GM23338 (cell line): ENCODE measurements around the gene BBX. TPM values are rescaled to one million over a fixed set of nuclear protein-coding genes. Genes with fewer than 3 reads are reported as not detected.

Source experiments
- ATAC-seq: fragments of 200-7000 bp; cut with Tn5 transposase; 3 replicates; pipeline ENCODE4 v1.9.1; 2020
- DNase-seq: peaks from one replicate; pipeline ENCODE4 v3.0.0-alpha.2; 2015; ENCODE audit warnings: low spot score
- H2AFZ ChIP-seq: fragments of 200-600 bp; sonication (generic); 2 replicates; pipeline ENCODE4 v1.8.0; 2016; ENCODE audit warnings: antibody characterized with exemption, mild to moderate bottlenecking, moderate library complexity
- H3F3A ChIP-seq: fragments of 200-600 bp; sonication (generic); replicated peaks from 2 replicates; pipeline ENCODE4 v1.8.0; 2017; ENCODE audit warnings: antibody characterized with exemption, mixed run types, low read depth
- H3K27ac ChIP-seq: fragments of 200-600 bp; sonication (generic); 2 replicates; pipeline ENCODE4 v1.6.1; 2016; ENCODE audit warnings: low read depth
- H3K27me3 ChIP-seq: fragments of 200-600 bp; sonication (generic); 2 replicates; pipeline ENCODE4 v1.8.0; 2016; ENCODE audit warnings: mild to moderate bottlenecking, mixed run types, moderate library complexity; ENCODE audit not compliant: insufficient read depth
- H3K36me3 ChIP-seq: fragments of 200-600 bp; sonication (generic); 2 replicates; pipeline ENCODE4 v1.8.0; 2016; ENCODE audit warnings: mild to moderate bottlenecking; ENCODE audit not compliant: insufficient read depth
- H3K4me1 ChIP-seq: fragments of 200-600 bp; sonication (generic); 2 replicates; pipeline ENCODE4 v1.8.0; 2016; ENCODE audit warnings: mild to moderate bottlenecking, moderate library complexity; ENCODE audit not compliant: insufficient read depth
- H3K4me2 ChIP-seq: fragments of 200-600 bp; sonication (generic); 2 replicates; pipeline ENCODE4 v1.7.1; 2017; ENCODE audit warnings: mixed run types
- H3K4me3 ChIP-seq: fragments of 200-600 bp; sonication (generic); 2 replicates; pipeline ENCODE4 v1.6.1; 2016; ENCODE audit warnings: mixed run types
- H3K79me2 ChIP-seq: fragments of 200-600 bp; sonication (generic); replicated peaks from 2 replicates; pipeline ENCODE4 v1.8.0; 2017; ENCODE audit warnings: mild to moderate bottlenecking; ENCODE audit not compliant: insufficient read depth
- H3K9me2 ChIP-seq: fragments of 200-600 bp; sonication (generic); 2 replicates; pipeline ENCODE4 v1.8.0; 2017; ENCODE audit not compliant: insufficient read depth
- H4K20me1 ChIP-seq: fragments of 200-600 bp; sonication (generic); replicated peaks from 2 replicates; pipeline ENCODE4 v1.8.0; 2017; ENCODE audit warnings: mild to moderate bottlenecking; ENCODE audit not compliant: insufficient read depth
- H3K27ac Mint-ChIP-seq: 2 replicates; pipeline ENCODE4 v1.8.0; 2020; ENCODE audit warnings: inconsistent platforms, mild to moderate bottlenecking, moderate library complexity, mixed read lengths
- H3K27me3 Mint-ChIP-seq: 3 replicates; pipeline ENCODE4 v1.8.0; 2022; ENCODE audit warnings: low read depth, mild to moderate bottlenecking, moderate library complexity, mixed read lengths, inconsistent platforms; ENCODE audit not compliant: insufficient read depth, poor library complexity
- H3K36me3 Mint-ChIP-seq: 3 replicates; pipeline ENCODE4 v1.8.0; 2021; ENCODE audit warnings: low read depth, mild to moderate bottlenecking, inconsistent platforms, moderate library complexity, mixed read lengths
- H3K4me1 Mint-ChIP-seq: 3 replicates; pipeline ENCODE4 v1.8.0; 2020; ENCODE audit warnings: mild to moderate bottlenecking, inconsistent platforms, mixed read lengths
- H3K4me3 Mint-ChIP-seq: 3 replicates; pipeline ENCODE4 v1.8.0; 2021; ENCODE audit warnings: moderate library complexity, mild to moderate bottlenecking, inconsistent platforms, mixed read lengths
- H3K9me3 Mint-ChIP-seq: 3 replicates; pipeline ENCODE4 v1.8.0; 2020; ENCODE audit warnings: moderate library complexity, mild to moderate bottlenecking, inconsistent platforms, mixed read lengths
- CREB1 ChIP-seq: fragments of 250-450 bp; sonication (Bioruptor Pico); IDR thresholded peaks from 2 replicates; pipeline ENCODE4 v1.5.0; 2020; ENCODE audit warnings: low read depth, mild to moderate bottlenecking, moderate library complexity
- CTCF ChIP-seq, 2 experiments: fragments of 200-600 bp in 1 of 2; sonication (generic) in 1 of 2; conservative IDR thresholded peaks; 2 replicates each; pipeline versions ENCODE4 v1.5.1 to v1.6.1; 2016 to 2017; ENCODE audit warnings: antibody characterized with exemption in 2 of 2, low read depth in 2 of 2, mild to moderate bottlenecking in 2 of 2, moderate library complexity in 1 of 2
- ETS1 ChIP-seq: IDR thresholded peaks from 2 replicates; pipeline ENCODE4 v1.6.1; 2016; ENCODE audit warnings: antibody characterized with exemption
- EZH2 ChIP-seq: fragments of 200-600 bp; sonication (generic); IDR thresholded peaks from one replicate; pipeline ENCODE4 v1.8.0; 2017; ENCODE audit warnings: antibody characterized with exemption, mild to moderate bottlenecking, low read depth; ENCODE audit not compliant: unreplicated experiment
- EZH2phosphoT487 ChIP-seq: fragments of 200-600 bp; sonication (generic); IDR thresholded peaks from one replicate; pipeline ENCODE4 v1.8.1; 2018; ENCODE audit warnings: antibody characterized with exemption; ENCODE audit not compliant: unreplicated experiment
- JUNB ChIP-seq: IDR thresholded peaks from one replicate; pipeline ENCODE4 v1.6.1; 2016; ENCODE audit warnings: antibody characterized with exemption; ENCODE audit not compliant: unreplicated experiment
- STAT1 ChIP-seq: IDR thresholded peaks from one replicate; pipeline ENCODE4 v1.6.1; 2016; ENCODE audit warnings: antibody characterized with exemption; ENCODE audit not compliant: unreplicated experiment
- ZNF114 ChIP-seq: fragments of 250-450 bp; sonication (Bioruptor Pico); IDR thresholded peaks from 2 replicates; pipeline ENCODE4 v1.5.0; 2020; ENCODE audit warnings: mild to moderate bottlenecking, moderate library complexity
- ZNF331 ChIP-seq: fragments of 250-450 bp; sonication (Bioruptor Pico); IDR thresholded peaks from 2 replicates; pipeline ENCODE4 v1.5.0; 2020; ENCODE audit warnings: low read depth, mild to moderate bottlenecking, moderate library complexity
- ZNF462 ChIP-seq: fragments of 250-450 bp; sonication (Bioruptor Pico); IDR thresholded peaks from 2 replicates; pipeline ENCODE4 v1.5.0; 2020; ENCODE audit warnings: mild to moderate bottlenecking, moderate library complexity
- polyA plus RNA-seq: library from polyadenylated mRNA; unstranded; fragments of >200 nt; fragmentation: Nextera tagmentation; extraction: Ambion mirVana; gene quantifications from 2 replicates; pipeline ENCODE4 v1.2.1, GENCODE V29; 2016
- total RNA-seq: library from RNA; depleted of rRNA; stranded (reverse); fragments of >200 nt; shearing (Covaris generic); gene quantifications from 2 replicates; pipeline ENCODE4 v1.2.3, GENCODE V29; 2014

BBX gene
- total and polyA plus RNA-seq, 2 experiments from 2014 or later = 35.2 to 44.1 TPM

- no peak for DNase-seq
- Histone ChIP-seq H3K4me2 (no peak overlapping the region), H4K20me1 (peaks cover 6% of the 10 kb centered on the region; the same call in 1 of the 2 replicates), H3K4me1 (peaks cover 11% of the 10 kb centered on the region), H3K27ac (no peak overlapping the region), H3K4me3 (no peak overlapping the region), H3K36me3 (no peaks in the 10 kb centered on the region), H3K27me3 (no peaks in the 10 kb centered on the region), H3F3A (no peaks in the 10 kb centered on the region), H3K9me2 (no peaks in the 10 kb centered on the region), H3K79me2 (peaks cover 29% of the 10 kb centered on the region), H2AFZ (no peak overlapping the region)
- TF ChIP-seq JUNB (no peak), CTCF (conservative IDR thresholded peaks at IDR 0.05; ENCODE audit: low read depth in 2 of 2) (no peak), ZNF114 (no peak)
- H3K36me3 Mint-ChIP-seq = no peaks in the 10 kb centered on the region
- H3K4me3 Mint-ChIP-seq = no peak overlapping the region
- H3K4me1 Mint-ChIP-seq = peaks cover 13% of the 10 kb centered on the region; the same call in 2 of the 3 replicates
- no peaks in the 10 kb centered on the region for H3K9me3 Mint-ChIP-seq
- no peak for ATAC-seq
- 0 out of 2 replicates have a peak overlapping the region, but pooled peaks have one; percentile 26 for H3K27ac Mint-ChIP-seq
- H3K27me3 Mint-ChIP-seq = no peaks in the 10 kb centered on the region
Measured at GRCh38 chr3:107561980-107562379, 39.2 kb downstream of the BBX start.

GRCh38 chr3:107562969-107563529 lies 40.3 kb downstream of the BBX start:
- H3K9me2 ChIP-seq = no peaks in the 10 kb centered on the region
- ATAC-seq = peak; percentile 76
- no peaks in the 10 kb centered on the region for H3K36me3 ChIP-seq
- peak; percentile 12 for DNase-seq
- H3K27me3 Mint-ChIP-seq = no peaks in the 10 kb centered on the region
- H4K20me1 ChIP-seq = no peaks in the 10 kb centered on the region; the same call in 1 of the 2 replicates
- H3K27ac Mint-ChIP-seq = peak overlapping the region; percentile 40; the same call in 1 of the 2 replicates
- no peaks in the 10 kb centered on the region for H3K27me3 ChIP-seq
- no peaks in the 10 kb centered on the region for H3K36me3 Mint-ChIP-seq
- no peak overlapping the region for H2AFZ ChIP-seq
- peaks cover 13% of the 10 kb centered on the region; the same call in 2 of the 3 replicates for H3K4me1 Mint-ChIP-seq
- no peak overlapping the region for H3K4me2 ChIP-seq
- no peak overlapping the region for H3K4me3 ChIP-seq
- H3K4me3 Mint-ChIP-seq = no peak overlapping the region
- H3F3A ChIP-seq = no peaks in the 10 kb centered on the region
- no peak overlapping the region for H3K27ac ChIP-seq
- no peaks in the 10 kb centered on the region for H3K9me3 Mint-ChIP-seq
- peaks cover 34% of the 10 kb centered on the region for H3K79me2 ChIP-seq
- peaks cover 16% of the 10 kb centered on the region for H3K4me1 ChIP-seq
- TF ChIP-seq JUNB = no peak
- no peak for TF ChIP-seq ZNF462 (CRISPR knock-in tag)
- no peak for TF ChIP-seq CTCF (conservative IDR thresholded peaks at IDR 0.05; ENCODE audit: low read depth in 2 of 2)
- TF ChIP-seq ZNF331 = no peak
- no peak for TF ChIP-seq EZH2
- no peak for TF ChIP-seq ETS1
- no peak for TF ChIP-seq EZH2phosphoT487
- no peak for TF ChIP-seq CREB1 (CRISPR knock-in tag)
- no peak for TF ChIP-seq STAT1
